H1 (cell line): Measurements from ENCODE around the gene MGAT5B. TPM values are rescaled to one million over a fixed set of nuclear protein-coding genes. Genes with fewer than 3 reads are reported as not detected.

Source experiments
- CHD1 ChIP-seq: IDR thresholded peaks from 2 replicates; pipeline ENCODE4 v1.6.1; 2012; ENCODE audit warnings: low read depth, low read length, improper control_type of control experiment
- CREB1 ChIP-seq: IDR thresholded peaks from 2 replicates; pipeline ENCODE4 v1.6.1; 2012; ENCODE audit warnings: inconsistent platforms
- SP1 ChIP-seq: IDR thresholded peaks from 2 replicates; pipeline ENCODE4 v1.6.1; 2011; ENCODE audit warnings: low read depth, low read length
- polyA plus RNA-seq, 7 experiments: library from polyadenylated mRNA; depleted of rRNA in 3 of 7; stranded (reverse) in 5 of 7; unstranded in 2 of 7; fragments of >200 nt in 5 of 7; fragments of 200-250 nt in 2 of 7; gene quantifications; 1 replicate in 5 of 7; 2 replicates in 1 of 7; 4 replicates in 1 of 7; pipeline versions ENCODE4 v1.2.1 to v1.2.3, GENCODE V29; 2011 to 2013; ENCODE audit warnings: missing spikeins in 2 of 7, mixed read lengths in 2 of 7
- total RNA-seq: library from RNA; stranded (reverse); fragmentation: NEBNext Ultra II Directional; extraction: Animal tissue kit (Norgen Biotek cat#: 25700); gene quantifications from 2 replicates; pipeline ENCODE4 v1.2.1, GENCODE V29; 2021

MGAT5B gene
- total and polyA plus RNA-seq, 2 of the 8 experiments (the other 6 are each of a cell fraction or from before 2014, with no cell fraction given), result 7.9 to 8.2 TPM

- TF ChIP-seq CHD1 (no peak), CREB1 (no peak), SP1 (no peak)
- TF ChIP-seq, all 59 proteins: peak for 0
Observed at GRCh38 chr17:76872221-76872873, 4.1 kb downstream of the MGAT5B start (continued).
